ENCODE measurements around the gene COMMD9.

The COMMD9 gene

GRCh38 chr11:36313750-36314433, 24.7 kb upstream of the COMMD9 start:
- Histone ChIP-seq H3K9ac (ENCODE audit: low read depth, low read length) (no peak overlapping the region), H3K4me1 (ENCODE audit: control insufficient read depth, insufficient read depth, low read length) (peaks cover 16% of the 10 kb centered on the region), H3K9me3 (ENCODE audit: control insufficient read depth, insufficient read depth, low read length) (no peaks in the 10 kb centered on the region), H3K27me3 (ENCODE audit: control insufficient read depth, insufficient read depth, low read length) (no peaks in the 10 kb centered on the region), H3K4me3 (ENCODE audit: low read depth, low read length) (no peak overlapping the region), H3K27ac (ENCODE audit: low read depth, low read length) (no peak overlapping the region), H3K36me3 (ENCODE audit: control insufficient read depth, insufficient read depth, low read length) (no peaks in the 10 kb centered on the region)

DNA sequence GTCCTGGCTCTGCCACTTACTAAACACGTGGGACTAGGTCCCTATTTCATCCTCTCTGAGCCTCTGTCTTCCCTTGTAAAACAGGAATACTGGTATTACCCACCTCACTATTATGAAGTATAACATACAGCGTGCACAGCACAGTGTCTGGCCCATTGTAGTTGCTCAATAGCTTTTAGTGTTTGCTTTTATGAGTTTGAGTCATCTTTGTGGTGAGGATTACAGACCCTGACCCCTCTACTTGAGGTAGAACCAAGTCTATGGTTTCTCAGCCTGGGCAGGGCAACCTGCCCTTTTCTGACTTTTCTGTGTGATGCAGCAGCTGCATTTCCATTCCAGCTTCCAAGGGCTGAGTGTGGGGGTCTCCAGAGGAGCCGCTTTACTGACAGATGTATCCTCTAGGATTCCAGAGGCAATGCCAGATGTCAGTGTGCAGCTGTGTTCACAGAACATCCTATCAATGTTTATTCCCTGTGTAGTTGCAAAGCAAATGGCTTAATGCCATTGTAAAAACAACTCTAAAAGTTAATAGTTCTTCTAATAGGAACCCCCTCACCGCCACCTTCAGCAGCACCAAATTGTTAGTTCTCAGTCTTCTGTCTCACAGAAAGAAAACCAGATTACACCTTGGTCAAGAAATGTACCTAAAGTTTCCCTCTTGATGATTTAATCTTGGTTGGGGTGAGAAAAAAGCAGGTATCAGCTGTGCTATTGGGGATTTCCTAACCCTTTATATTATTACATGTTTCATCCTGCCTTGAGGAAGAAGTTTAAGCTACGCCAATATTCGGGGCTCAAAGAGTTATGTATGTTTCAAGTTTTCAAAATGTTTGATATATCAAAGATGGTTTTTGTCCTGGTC, 23.6 kb upstream of the COMMD9 start:
- H3K4me1 ChIP-seq (ENCODE audit: control insufficient read depth, insufficient read depth, low read length): peaks cover 6% of the 10 kb centered on the region; the same call in 1 of the 2 replicates
- no peak overlapping the region for H3K9ac ChIP-seq (ENCODE audit: low read depth, low read length)
- H3K9me3 ChIP-seq (ENCODE audit: control insufficient read depth, insufficient read depth, low read length): no peaks in the 10 kb centered on the region
- H3K27ac ChIP-seq (ENCODE audit: low read depth, low read length): no peak overlapping the region
- H3K36me3 ChIP-seq (ENCODE audit: control insufficient read depth, insufficient read depth, low read length): no peaks in the 10 kb centered on the region
- H3K27me3 ChIP-seq (ENCODE audit: control insufficient read depth, insufficient read depth, low read length): no peaks in the 10 kb centered on the region
- no peak overlapping the region for H3K4me3 ChIP-seq (ENCODE audit: low read depth, low read length)

GRCh38 chr11:36311926-36312595, 22.8 kb upstream of the COMMD9 start:
- no peaks in the 10 kb centered on the region for H3K9me3 ChIP-seq (ENCODE audit: control insufficient read depth, insufficient read depth, low read length)
- peaks cover 6% of the 10 kb centered on the region; the same call in 1 of the 2 replicates for H3K4me1 ChIP-seq (ENCODE audit: control insufficient read depth, insufficient read depth, low read length)
- no peak overlapping the region for H3K4me3 ChIP-seq (ENCODE audit: low read depth, low read length)
- no peaks in the 10 kb centered on the region for H3K36me3 ChIP-seq (ENCODE audit: control insufficient read depth, insufficient read depth, low read length)
- no peaks in the 10 kb centered on the region for H3K27me3 ChIP-seq (ENCODE audit: control insufficient read depth, insufficient read depth, low read length)
- no peak overlapping the region for H3K27ac ChIP-seq (ENCODE audit: low read depth, low read length)
- no peak overlapping the region for H3K9ac ChIP-seq (ENCODE audit: low read depth, low read length)

- no peaks in the 10 kb centered on the region for H3K4me1 ChIP-seq (ENCODE audit: control insufficient read depth, insufficient read depth, low read length)
- no peaks in the 10 kb centered on the region for H3K36me3 ChIP-seq (ENCODE audit: control insufficient read depth, insufficient read depth, low read length)
- H3K9me3 ChIP-seq (ENCODE audit: control insufficient read depth, insufficient read depth, low read length): no peaks in the 10 kb centered on the region
- H3K27ac ChIP-seq (ENCODE audit: low read depth, low read length): no peak overlapping the region
- H3K9ac ChIP-seq (ENCODE audit: low read depth, low read length): no peak overlapping the region
- no peak overlapping the region for H3K4me3 ChIP-seq (ENCODE audit: low read depth, low read length)
- no peaks in the 10 kb centered on the region for H3K27me3 ChIP-seq (ENCODE audit: control insufficient read depth, insufficient read depth, low read length)
Measured at GRCh38 chr11:36309779-36310178, 20.6 kb upstream of the COMMD9 start.

GRCh38 chr11:36308577-36308976, 19.4 kb upstream of the COMMD9 start:
- no peak overlapping the region for H3K9ac ChIP-seq (ENCODE audit: low read depth, low read length)
- H3K4me1 ChIP-seq (ENCODE audit: control insufficient read depth, insufficient read depth, low read length): no peaks in the 10 kb centered on the region
- H3K9me3 ChIP-seq (ENCODE audit: control insufficient read depth, insufficient read depth, low read length): no peaks in the 10 kb centered on the region
- no peak overlapping the region for H3K4me3 ChIP-seq (ENCODE audit: low read depth, low read length)
- no peak overlapping the region for H3K27ac ChIP-seq (ENCODE audit: low read depth, low read length)
- no peaks in the 10 kb centered on the region for H3K27me3 ChIP-seq (ENCODE audit: control insufficient read depth, insufficient read depth, low read length)
- H3K36me3 ChIP-seq (ENCODE audit: control insufficient read depth, insufficient read depth, low read length): no peaks in the 10 kb centered on the region

DNA sequence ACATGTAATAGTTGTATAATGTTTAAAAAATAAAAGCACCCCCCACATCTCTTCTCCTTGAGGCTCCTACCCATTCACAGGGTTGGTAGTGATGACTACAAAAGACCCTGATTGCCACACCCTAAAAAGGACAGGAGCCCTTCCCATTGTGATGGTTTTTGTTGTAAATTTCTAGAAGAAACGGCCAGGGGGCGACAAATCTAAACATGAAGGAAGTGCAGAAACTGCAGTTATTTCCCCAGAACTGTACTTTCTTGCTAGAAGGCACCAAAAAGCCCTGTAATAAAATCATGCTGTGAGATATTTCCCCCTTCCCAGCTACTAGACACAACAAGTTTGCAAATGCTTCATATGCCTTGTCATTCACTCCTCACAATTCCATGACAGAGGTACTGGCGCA, 17.7 kb upstream of the COMMD9 start:
- no peaks in the 10 kb centered on the region for H3K4me1 ChIP-seq (ENCODE audit: control insufficient read depth, insufficient read depth, low read length)
- no peaks in the 10 kb centered on the region for H3K9me3 ChIP-seq (ENCODE audit: control insufficient read depth, insufficient read depth, low read length)
- H3K27ac ChIP-seq (ENCODE audit: low read depth, low read length): no peak overlapping the region
- H3K4me3 ChIP-seq (ENCODE audit: low read depth, low read length): no peak overlapping the region
- H3K9ac ChIP-seq (ENCODE audit: low read depth, low read length): no peak overlapping the region
- no peaks in the 10 kb centered on the region for H3K27me3 ChIP-seq (ENCODE audit: control insufficient read depth, insufficient read depth, low read length)
- no peaks in the 10 kb centered on the region for H3K36me3 ChIP-seq (ENCODE audit: control insufficient read depth, insufficient read depth, low read length)

DNA sequence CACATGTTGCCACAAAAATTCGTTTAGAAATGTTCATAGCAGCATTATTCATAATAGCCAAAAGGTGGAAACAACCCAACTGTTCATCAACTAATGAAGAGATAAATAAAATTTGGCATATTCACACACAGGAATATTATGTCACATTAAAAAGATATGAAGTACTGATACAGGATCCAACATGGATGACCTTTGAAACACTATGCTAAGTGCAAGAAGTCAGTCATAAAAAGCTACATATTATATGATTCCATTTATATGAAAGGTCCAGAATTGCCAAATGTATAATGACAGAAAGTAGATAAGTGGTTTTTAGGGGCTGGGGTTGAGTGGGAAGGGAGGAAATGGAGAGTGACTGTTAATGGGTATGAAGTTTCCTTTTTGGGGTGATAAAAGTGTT, 15.8 kb upstream of the COMMD9 start:
- Histone ChIP-seq H3K27ac (ENCODE audit: low read depth, low read length) (no peak overlapping the region), H3K36me3 (ENCODE audit: control insufficient read depth, insufficient read depth, low read length) (no peaks in the 10 kb centered on the region), H3K4me1 (ENCODE audit: control insufficient read depth, insufficient read depth, low read length) (no peaks in the 10 kb centered on the region), H3K27me3 (ENCODE audit: control insufficient read depth, insufficient read depth, low read length) (no peaks in the 10 kb centered on the region), H3K9ac (ENCODE audit: low read depth, low read length) (no peak overlapping the region), H3K4me3 (ENCODE audit: low read depth, low read length) (no peak overlapping the region), H3K9me3 (ENCODE audit: control insufficient read depth, insufficient read depth, low read length) (no peaks in the 10 kb centered on the region)

DNA sequence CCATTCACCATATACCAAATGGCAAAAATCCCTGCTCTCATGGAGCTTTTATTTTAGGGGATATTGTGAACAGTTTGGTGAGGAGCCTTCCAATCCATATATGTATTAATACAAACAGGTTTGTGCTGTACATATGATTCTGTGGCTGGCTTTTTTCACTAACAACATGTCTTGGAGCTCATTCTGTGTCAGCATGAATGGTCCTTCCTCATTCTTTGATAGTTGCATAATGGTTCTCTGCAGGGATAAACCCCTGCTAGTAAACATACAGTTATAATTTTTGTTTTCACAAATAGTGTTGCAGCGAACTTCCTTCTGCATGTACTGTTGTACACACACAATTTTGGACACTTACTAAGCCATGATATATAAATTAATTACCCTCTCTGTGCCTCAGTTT, 15.1 kb upstream of the COMMD9 start:
- Histone ChIP-seq H3K4me3 (ENCODE audit: low read depth, low read length) (no peak overlapping the region), H3K36me3 (ENCODE audit: control insufficient read depth, insufficient read depth, low read length) (no peaks in the 10 kb centered on the region), H3K27me3 (ENCODE audit: control insufficient read depth, insufficient read depth, low read length) (no peaks in the 10 kb centered on the region), H3K9me3 (ENCODE audit: control insufficient read depth, insufficient read depth, low read length) (no peaks in the 10 kb centered on the region), H3K27ac (ENCODE audit: low read depth, low read length) (no peak overlapping the region), H3K9ac (ENCODE audit: low read depth, low read length) (no peak overlapping the region), H3K4me1 (ENCODE audit: control insufficient read depth, insufficient read depth, low read length) (no peaks in the 10 kb centered on the region)

DNA sequence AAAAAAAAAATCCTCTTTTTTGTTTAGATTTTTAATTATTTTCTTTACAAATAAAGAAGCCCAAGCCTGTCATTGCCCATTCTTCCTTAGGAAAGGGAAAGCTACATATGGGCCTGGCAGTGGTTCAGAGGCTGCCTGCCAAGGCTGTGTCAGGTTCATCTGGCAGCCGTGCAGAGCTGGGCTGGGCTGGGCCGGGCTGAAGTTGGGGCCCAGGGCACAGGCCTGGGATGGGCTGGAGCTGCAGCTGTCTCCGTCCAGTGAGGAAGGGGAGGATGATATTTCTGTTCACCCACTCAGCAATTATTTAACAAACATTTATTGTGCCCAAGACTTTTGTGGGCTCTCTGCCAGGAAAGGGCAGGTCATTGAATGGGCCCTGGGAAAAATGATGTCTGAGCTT, 11.4 kb upstream of the COMMD9 start:
- no peaks in the 10 kb centered on the region for H3K4me1 ChIP-seq (ENCODE audit: control insufficient read depth, insufficient read depth, low read length)
- H3K36me3 ChIP-seq (ENCODE audit: control insufficient read depth, insufficient read depth, low read length): no peaks in the 10 kb centered on the region
- no peak overlapping the region for H3K27ac ChIP-seq (ENCODE audit: low read depth, low read length)

DNA sequence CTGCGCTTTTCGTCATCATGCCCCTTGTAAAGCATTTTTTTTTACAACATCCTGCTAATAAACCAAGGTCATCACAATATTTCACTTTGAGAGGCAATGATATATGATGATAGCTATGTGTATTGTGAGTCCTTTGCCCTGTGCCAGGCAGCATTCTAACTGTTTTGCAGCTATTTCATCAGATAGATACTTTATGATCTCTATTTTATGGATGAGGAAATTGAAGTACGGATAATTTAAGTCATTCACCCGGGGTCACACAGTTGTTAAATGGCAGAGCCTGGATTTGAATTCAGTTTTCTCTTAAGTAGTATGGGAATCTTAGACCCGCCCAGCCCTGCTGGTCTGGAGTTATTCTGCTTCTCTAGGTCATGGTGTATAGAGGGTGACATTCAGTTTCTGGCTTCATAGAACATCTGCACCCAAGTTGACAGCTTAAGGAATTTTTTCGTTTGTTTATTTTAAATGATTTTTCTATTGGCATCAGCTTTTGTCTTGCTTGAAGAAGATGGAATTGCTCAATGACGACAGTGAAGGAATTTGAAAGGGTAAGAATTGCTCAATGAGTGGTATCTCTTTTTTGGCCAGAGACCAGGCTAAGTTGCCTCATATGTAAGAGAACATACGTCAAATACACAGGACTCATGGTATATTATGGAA, 7.8 kb upstream of the COMMD9 start:
- no peaks in the 10 kb centered on the region for H3K36me3 ChIP-seq (ENCODE audit: control insufficient read depth, insufficient read depth, low read length)
- no peak overlapping the region for H3K4me3 ChIP-seq (ENCODE audit: low read depth, low read length)
- H3K27ac ChIP-seq (ENCODE audit: low read depth, low read length): no peak overlapping the region
- no peaks in the 10 kb centered on the region for H3K9me3 ChIP-seq (ENCODE audit: control insufficient read depth, insufficient read depth, low read length)
- H3K4me1 ChIP-seq (ENCODE audit: control insufficient read depth, insufficient read depth, low read length): no peaks in the 10 kb centered on the region
- no peaks in the 10 kb centered on the region for H3K27me3 ChIP-seq (ENCODE audit: control insufficient read depth, insufficient read depth, low read length)
- no peak overlapping the region for H3K9ac ChIP-seq (ENCODE audit: low read depth, low read length)

More for the DNA sequence above, 11.4 kb upstream of the COMMD9 start:
- Histone ChIP-seq H3K9ac (ENCODE audit: low read depth, low read length) (no peak overlapping the region), H3K9me3 (ENCODE audit: control insufficient read depth, insufficient read depth, low read length) (no peaks in the 10 kb centered on the region), H3K27me3 (ENCODE audit: control insufficient read depth, insufficient read depth, low read length) (no peaks in the 10 kb centered on the region), H3K4me3 (ENCODE audit: low read depth, low read length) (no peak overlapping the region)

All from HUES48 (cell line).